Kidney (tissue), 14 donors: ENCODE measurements around the gene SNX25. TPM values are rescaled to one million over a fixed set of nuclear protein-coding genes. Genes with fewer than 3 reads are reported as not detected.

Experiments
- DNase-seq, 5 donors: peaks; one replicate each; pipeline ENCODE4 v3.0.0-alpha.2; 2013 to 2020
- FAIRE-seq: peaks from 2 replicates; lab custom pipeline; 2012; peaks lifted over from hg19 to GRCh38; lab: Jason Lieb, UNC
- H3K27ac ChIP-seq, 2 donors: one replicate each; pipeline ENCODE4 v1.7.0; 2013; ENCODE audit warnings: low read depth in 2 of 2, low read length in 2 of 2, inconsistent platforms in 1 of 2
- H3K27me3 ChIP-seq: one replicate; pipeline ENCODE4 v1.7.1; 2013; ENCODE audit warnings: low read length, inconsistent platforms; ENCODE audit not compliant: control insufficient read depth, insufficient read depth
- H3K36me3 ChIP-seq, 3 donors: one replicate each; pipeline versions ENCODE4 v1.7.0 to v1.7.1; 2013; ENCODE audit warnings: low read length in 3 of 3, control low read depth in 1 of 3, inconsistent platforms in 1 of 3; ENCODE audit not compliant: insufficient read depth in 3 of 3, control insufficient read depth in 2 of 3
- H3K4me1 ChIP-seq, 3 donors: one replicate each; pipeline versions ENCODE4 v1.7.0 to v1.7.1; 2013; ENCODE audit warnings: low read length in 3 of 3, inconsistent platforms in 1 of 3, low read depth in 1 of 3; ENCODE audit not compliant: control insufficient read depth in 2 of 3, insufficient read depth in 2 of 3
- H3K4me3 ChIP-seq, 3 donors: one replicate each; pipeline versions ENCODE4 v1.7.0 to v1.8.1; 2013; ENCODE audit warnings: low read length in 3 of 3, control low read depth in 1 of 3, inconsistent platforms in 1 of 3
- H3K9ac ChIP-seq, 3 donors: one replicate each; pipeline versions ENCODE4 v1.7.0 to v1.7.1; 2013; ENCODE audit warnings: low read length in 3 of 3, control low read depth in 1 of 3, inconsistent platforms in 1 of 3
- H3K9me3 ChIP-seq, 3 donors: one replicate each; pipeline versions ENCODE4 v1.7.0 to v1.7.1; 2013; ENCODE audit warnings: low read length in 3 of 3, control low read depth in 1 of 3, inconsistent platforms in 1 of 3; ENCODE audit not compliant: control insufficient read depth in 2 of 3, insufficient read depth in 1 of 3
- CTCF ChIP-seq: IDR thresholded peaks from 3 replicates; pipeline ENCODE4 v1.5.1; 2012; ENCODE audit warnings: mild to moderate bottlenecking, moderate library complexity, borderline replicate concordance; ENCODE audit not compliant: insufficient read depth; ENCODE audit errors: extremely low read depth
- intact Hi-C: fragments of 100-400 bp; cut with DNase I; formaldehyde crosslinking; loops from one replicate; pipeline ENCODE4 v1.11.1; 2022
- polyA plus RNA-seq: library from polyadenylated mRNA; stranded (reverse); fragments of 350-450 nt; fragmentation: Illumina TruSeq; extraction: RNeasy Lipid Tissue Mini Kit (QIAGEN cat#74804); gene quantifications from one replicate; pipeline ENCODE4 v1.2.3, GENCODE V29; 2014; ENCODE audit warnings: low read depth, low replicate concordance; ENCODE audit not compliant: insufficient read depth
- total RNA-seq: library from RNA; stranded (reverse); fragmentation: NEBNext Ultra II Directional; extraction: Animal tissue kit (Norgen Biotek cat#: 25700); gene quantifications from one replicate; pipeline ENCODE4 v1.2.1, GENCODE V29; 2021
- donor health status: control.
- donor health status: control.
- donor health status: control.
- donor health status: control.
- donor health status: control.
- donor health status: DM: yes; HTN: yes; CAD: no.
- donor health status: Normal renal cell carcinoma (clear cell type).

The SNX25 gene
- total and polyA plus RNA-seq, 2 donors from 2014 or later = 8.9 to 19.4 TPM

- no peak overlapping the region for H3K4me3 ChIP-seq
- H3K36me3 ChIP-seq = peaks cover 0 to 9% (median 8%) of the 10 kb centered on the region in 3 donors
- H3K27me3 ChIP-seq = no peaks in the 10 kb centered on the region
- no peak overlapping the region for H3K27ac ChIP-seq
- H3K4me1 ChIP-seq = peaks cover 0 to 2% (median 0%) of the 10 kb centered on the region in 3 donors
- intact Hi-C loops = no loop called here
- no peak for FAIRE-seq
- no peak for DNase-seq
- no peak for TF ChIP-seq CTCF
- H3K9me3 ChIP-seq = no peaks in the 10 kb centered on the region
- H3K9ac ChIP-seq = no peak overlapping the region
Measured at GRCh38 chr4:185341841-185342240, 132.4 kb downstream of the SNX25 start.

GRCh38 chr4:185343726-185344581 is 134.6 kb downstream of the SNX25 start:
- H3K36me3 ChIP-seq = peaks cover 0 to 9% (median 8%) of the 10 kb centered on the region in 3 donors
- FAIRE-seq = no peak
- no peak overlapping the region for H3K27ac ChIP-seq
- H3K9ac ChIP-seq = no peak overlapping the region
- H3K9me3 ChIP-seq = no peaks in the 10 kb centered on the region
- H3K4me3 ChIP-seq = no peak overlapping the region
- H3K4me1 ChIP-seq = peaks cover 0 to 2% (median 0%) of the 10 kb centered on the region in 3 donors
- no peak for TF ChIP-seq CTCF
- peak in 4 of 5 donors; percentile 21 to 54 (median 46) for DNase-seq
- H3K27me3 ChIP-seq = no peaks in the 10 kb centered on the region
- intact Hi-C loops = no loop called here

- peaks cover 0 to 9% (median 8%) of the 10 kb centered on the region in 3 donors for H3K36me3 ChIP-seq
- no peaks in the 10 kb centered on the region for H3K27me3 ChIP-seq
- no peak overlapping the region for H3K9ac ChIP-seq
- intact Hi-C loops = no loop called here
- H3K27ac ChIP-seq = no peak overlapping the region
- no peak for FAIRE-seq
- peaks cover 0 to 2% (median 0%) of the 10 kb centered on the region in 3 donors for H3K4me1 ChIP-seq
- no peak for TF ChIP-seq CTCF
- H3K9me3 ChIP-seq = no peaks in the 10 kb centered on the region
- DNase-seq = no peak
- no peak overlapping the region for H3K4me3 ChIP-seq
Measured at GRCh38 chr4:185344743-185345538, 135.5 kb downstream of the SNX25 start.
